ENCODE results near the gene USP25.
A peak's percentile ranks its signal among the peaks of the same experiment; 100 is the strongest.

USP25 gene

DNA sequence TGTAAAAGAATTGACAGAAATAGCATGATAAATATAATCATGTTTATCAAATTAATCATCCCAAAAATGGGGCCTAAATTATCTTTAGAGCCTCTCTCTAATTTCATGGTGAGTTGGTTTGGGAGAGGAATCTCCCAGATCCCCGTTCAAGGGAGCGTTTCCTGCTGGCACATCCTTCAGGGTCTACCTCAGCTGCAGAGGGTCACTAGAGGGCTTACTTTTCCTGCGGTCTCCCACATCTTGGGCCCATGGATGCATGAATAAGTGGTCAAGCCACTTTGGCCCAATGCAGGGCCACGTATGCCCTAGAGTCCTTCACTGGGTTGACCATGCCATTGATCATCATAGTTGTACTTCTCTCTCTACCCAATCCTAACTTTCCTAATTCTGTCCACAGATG, 164.1 kb downstream of the USP25 start:
- TF ChIP-seq ZNF70 (CRISPR knock-in tag; IDR thresholded peaks at IDR 0.05), result no peak
- no peak for TF ChIP-seq GLIS3 (CRISPR knock-in tag; IDR thresholded peaks at IDR 0.05)
- no peak for ATAC-seq

- peak; percentile 41; the same call in 1 of the 3 replicates for ATAC-seq
- TF ChIP-seq ESRRG (CRISPR knock-in tag; IDR thresholded peaks at IDR 0.05) (no peak), ZC3H10 (CRISPR knock-in tag; IDR thresholded peaks at IDR 0.05) (no peak), RARB (CRISPR knock-in tag; IDR thresholded peaks at IDR 0.05) (no peak), ZFP3 (CRISPR knock-in tag; IDR thresholded peaks at IDR 0.05) (no peak), ZFP30 (CRISPR knock-in tag; IDR thresholded peaks at IDR 0.05) (no peak), ZNF8 (CRISPR knock-in tag; IDR thresholded peaks at IDR 0.05) (no peak), ARNTL (CRISPR knock-in tag; IDR thresholded peaks at IDR 0.05; ENCODE audit: borderline replicate concordance, low read depth) (no peak), CSRNP3 (CRISPR knock-in tag; IDR thresholded peaks at IDR 0.05) (no peak), SNAI2 (CRISPR knock-in tag; IDR thresholded peaks at IDR 0.05) (no peak), PPARA (CRISPR knock-in tag; IDR thresholded peaks at IDR 0.05; ENCODE audit: borderline replicate concordance) (no peak), BACH2 (CRISPR knock-in tag; IDR thresholded peaks at IDR 0.05; ENCODE audit: borderline replicate concordance) (no peak), OSR1 (CRISPR knock-in tag; IDR thresholded peaks at IDR 0.05) (no peak)
- TF ChIP-seq, protein P1, sequence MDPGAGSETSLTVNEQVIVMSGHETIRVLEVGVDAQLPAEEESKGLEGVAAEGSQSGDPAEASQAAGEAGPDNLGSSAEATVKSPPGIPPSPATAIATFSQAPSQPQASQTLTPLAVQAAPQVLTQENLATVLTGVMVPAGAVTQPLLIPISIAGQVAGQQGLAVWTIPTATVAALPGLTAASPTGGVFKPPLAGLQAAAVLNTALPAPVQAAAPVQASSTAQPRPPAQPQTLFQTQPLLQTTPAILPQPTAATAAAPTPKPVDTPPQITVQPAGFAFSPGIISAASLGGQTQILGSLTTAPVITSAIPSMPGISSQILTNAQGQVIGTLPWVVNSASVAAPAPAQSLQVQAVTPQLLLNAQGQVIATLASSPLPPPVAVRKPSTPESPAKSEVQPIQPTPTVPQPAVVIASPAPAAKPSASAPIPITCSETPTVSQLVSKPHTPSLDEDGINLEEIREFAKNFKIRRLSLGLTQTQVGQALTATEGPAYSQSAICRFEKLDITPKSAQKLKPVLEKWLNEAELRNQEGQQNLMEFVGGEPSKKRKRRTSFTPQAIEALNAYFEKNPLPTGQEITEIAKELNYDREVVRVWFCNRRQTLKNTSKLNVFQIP (CRISPR knock-in tag; IDR thresholded peaks at IDR 0.05; ENCODE audit: borderline replicate concordance, low read depth), result no peak
- TF ChIP-seq, protein P2, sequence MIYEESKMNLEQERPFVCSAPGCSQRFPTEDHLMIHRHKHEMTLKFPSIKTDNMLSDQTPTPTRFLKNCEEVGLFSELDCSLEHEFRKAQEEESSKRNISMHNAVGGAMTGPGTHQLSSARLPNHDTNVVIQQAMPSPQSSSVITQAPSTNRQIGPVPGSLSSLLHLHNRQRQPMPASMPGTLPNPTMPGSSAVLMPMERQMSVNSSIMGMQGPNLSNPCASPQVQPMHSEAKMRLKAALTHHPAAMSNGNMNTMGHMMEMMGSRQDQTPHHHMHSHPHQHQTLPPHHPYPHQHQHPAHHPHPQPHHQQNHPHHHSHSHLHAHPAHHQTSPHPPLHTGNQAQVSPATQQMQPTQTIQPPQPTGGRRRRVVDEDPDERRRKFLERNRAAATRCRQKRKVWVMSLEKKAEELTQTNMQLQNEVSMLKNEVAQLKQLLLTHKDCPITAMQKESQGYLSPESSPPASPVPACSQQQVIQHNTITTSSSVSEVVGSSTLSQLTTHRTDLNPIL (CRISPR knock-in tag; IDR thresholded peaks at IDR 0.05; ENCODE audit: low read depth), result no peak
Observed at GRCh38 chr21:15894596-15894995, 164.8 kb downstream of the USP25 start.

DNA sequence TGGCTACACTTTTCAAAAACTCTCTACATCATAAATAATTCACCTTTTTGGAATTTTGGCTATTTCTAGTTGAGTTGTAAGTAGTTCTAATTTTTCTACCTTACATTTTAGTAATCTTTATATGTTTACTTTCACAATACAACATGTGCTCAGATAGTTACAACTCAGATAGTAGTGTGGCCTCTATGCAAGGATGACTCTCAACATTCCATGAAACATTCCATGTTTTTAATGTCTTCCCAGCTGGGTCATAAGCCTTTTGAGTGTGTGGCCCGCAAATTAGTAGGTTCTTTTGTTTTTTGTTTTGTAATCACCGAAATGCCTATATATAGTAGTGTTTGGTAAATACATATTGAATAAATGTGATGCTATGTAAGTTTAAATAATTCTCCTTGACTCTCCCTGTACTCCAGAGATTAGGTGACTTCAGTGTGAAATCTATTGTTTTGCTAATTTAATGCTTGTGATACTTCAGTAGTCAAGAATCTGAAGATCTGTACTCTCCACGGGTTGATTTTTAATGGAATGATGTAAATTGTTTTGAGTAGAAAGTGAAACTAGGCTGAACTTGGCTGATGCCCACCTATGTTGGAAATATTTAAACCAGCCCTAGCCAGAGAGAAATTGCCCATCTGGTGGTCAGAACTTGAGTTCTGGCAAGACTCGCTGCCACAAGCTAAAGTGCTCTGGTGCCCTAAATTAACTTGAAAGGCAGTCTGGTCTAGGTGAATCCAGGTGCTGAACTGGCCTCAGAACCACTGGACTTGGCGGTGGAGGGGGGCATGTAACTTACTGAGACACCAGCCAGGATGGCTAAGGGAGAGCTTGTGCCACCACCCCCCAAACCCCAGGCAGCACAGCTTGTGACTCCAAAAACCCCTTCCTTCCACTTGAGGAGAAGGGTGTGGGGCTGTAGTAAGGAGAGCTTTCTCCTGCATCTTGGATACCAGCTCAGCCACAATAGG, 165.6 kb downstream of the USP25 start:
- ATAC-seq, result no peak
- TF ChIP-seq, protein P2 (CRISPR knock-in tag; IDR thresholded peaks at IDR 0.05; ENCODE audit: low read depth), result no peak
- TF ChIP-seq SNAI2 (CRISPR knock-in tag; IDR thresholded peaks at IDR 0.05) (no peak), ESRRG (CRISPR knock-in tag; IDR thresholded peaks at IDR 0.05) (no peak), ZFP30 (CRISPR knock-in tag; IDR thresholded peaks at IDR 0.05) (no peak), ZFP3 (CRISPR knock-in tag; IDR thresholded peaks at IDR 0.05) (no peak), ISL1 (CRISPR knock-in tag; IDR thresholded peaks at IDR 0.05) (no peak), CSRNP3 (CRISPR knock-in tag; IDR thresholded peaks at IDR 0.05) (no peak)

DNA sequence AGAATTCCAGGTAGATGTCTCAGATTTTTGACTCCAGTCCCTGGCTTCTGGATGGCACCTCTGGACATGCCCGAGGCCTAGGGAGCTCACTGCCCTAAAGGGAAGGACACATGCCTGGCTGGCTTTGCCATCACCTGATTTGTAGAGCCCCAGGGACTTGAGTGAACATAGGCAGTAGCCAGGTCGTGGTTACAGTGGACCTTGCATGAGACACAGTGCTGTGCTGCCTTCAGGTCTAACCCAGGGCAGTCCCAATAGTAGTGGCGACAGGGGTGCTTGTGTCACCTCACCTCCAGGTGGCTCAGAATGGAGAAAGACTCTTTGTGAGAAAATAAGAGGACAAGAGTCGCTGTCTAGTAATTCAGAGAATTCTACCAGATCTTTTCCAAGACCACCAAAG, 166.7 kb downstream of the USP25 start:
- no peak for ATAC-seq
- TF ChIP-seq, protein P3, sequence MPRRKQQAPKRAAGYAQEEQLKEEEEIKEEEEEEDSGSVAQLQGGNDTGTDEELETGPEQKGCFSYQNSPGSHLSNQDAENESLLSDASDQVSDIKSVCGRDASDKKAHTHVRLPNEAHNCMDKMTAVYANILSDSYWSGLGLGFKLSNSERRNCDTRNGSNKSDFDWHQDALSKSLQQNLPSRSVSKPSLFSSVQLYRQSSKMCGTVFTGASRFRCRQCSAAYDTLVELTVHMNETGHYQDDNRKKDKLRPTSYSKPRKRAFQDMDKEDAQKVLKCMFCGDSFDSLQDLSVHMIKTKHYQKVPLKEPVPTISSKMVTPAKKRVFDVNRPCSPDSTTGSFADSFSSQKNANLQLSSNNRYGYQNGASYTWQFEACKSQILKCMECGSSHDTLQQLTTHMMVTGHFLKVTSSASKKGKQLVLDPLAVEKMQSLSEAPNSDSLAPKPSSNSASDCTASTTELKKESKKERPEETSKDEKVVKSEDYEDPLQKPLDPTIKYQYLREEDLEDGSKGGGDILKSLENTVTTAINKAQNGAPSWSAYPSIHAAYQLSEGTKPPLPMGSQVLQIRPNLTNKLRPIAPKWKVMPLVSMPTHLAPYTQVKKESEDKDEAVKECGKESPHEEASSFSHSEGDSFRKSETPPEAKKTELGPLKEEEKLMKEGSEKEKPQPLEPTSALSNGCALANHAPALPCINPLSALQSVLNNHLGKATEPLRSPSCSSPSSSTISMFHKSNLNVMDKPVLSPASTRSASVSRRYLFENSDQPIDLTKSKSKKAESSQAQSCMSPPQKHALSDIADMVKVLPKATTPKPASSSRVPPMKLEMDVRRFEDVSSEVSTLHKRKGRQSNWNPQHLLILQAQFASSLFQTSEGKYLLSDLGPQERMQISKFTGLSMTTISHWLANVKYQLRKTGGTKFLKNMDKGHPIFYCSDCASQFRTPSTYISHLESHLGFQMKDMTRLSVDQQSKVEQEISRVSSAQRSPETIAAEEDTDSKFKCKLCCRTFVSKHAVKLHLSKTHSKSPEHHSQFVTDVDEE (CRISPR knock-in tag; IDR thresholded peaks at IDR 0.05), result no peak
- no peak for TF ChIP-seq ZNF70 (CRISPR knock-in tag; IDR thresholded peaks at IDR 0.05)
